KMS-11 (cell line): Measurements from ENCODE around the gene IDNK.
A peak's percentile ranks its signal among the peaks of the same experiment; 100 is the strongest.

ENCODE experiments used
- H2AFZ ChIP-seq: fragments of 200-600 bp; sonication (generic); 2 replicates; pipeline ENCODE4 v1.6.1; 2016; ENCODE audit warnings: antibody characterized with exemption, mixed run types, low read depth
- H3K27ac ChIP-seq: fragments of 200-600 bp; sonication (generic); 2 replicates; pipeline ENCODE4 v1.6.1; 2016; ENCODE audit warnings: mild to moderate bottlenecking, mixed run types
- H3K27me3 ChIP-seq: fragments of 200-600 bp; sonication (generic); 2 replicates; pipeline ENCODE4 v1.6.1; 2017; ENCODE audit warnings: mild to moderate bottlenecking, low read depth, mixed run types, moderate library complexity; ENCODE audit not compliant: insufficient read depth
- H3K36me3 ChIP-seq: fragments of 200-600 bp; sonication (generic); 2 replicates; pipeline ENCODE4 v1.6.1; 2017; ENCODE audit warnings: mild to moderate bottlenecking, mixed run types; ENCODE audit not compliant: insufficient read depth
- H3K4me1 ChIP-seq: fragments of 200-600 bp; sonication (generic); 2 replicates; pipeline ENCODE4 v1.6.1; 2016; ENCODE audit warnings: mild to moderate bottlenecking, low read depth, mixed run types; ENCODE audit not compliant: poor library complexity, severe bottlenecking
- H3K4me2 ChIP-seq: fragments of 200-600 bp; sonication (generic); 2 replicates; pipeline ENCODE4 v1.7.0; 2016; ENCODE audit warnings: mild to moderate bottlenecking, mixed run types
- H3K4me3 ChIP-seq: fragments of 200-600 bp; sonication (generic); IDR thresholded peaks from 2 replicates; pipeline ENCODE4 v1.6.1; 2017; ENCODE audit warnings: low read depth, low read length, mixed read lengths; ENCODE audit not compliant: insufficient read depth
- H3K79me2 ChIP-seq: fragments of 200-600 bp; sonication (generic); 2 replicates; pipeline ENCODE4 v1.6.1; 2016; ENCODE audit warnings: low read depth, mixed run types; ENCODE audit not compliant: insufficient read depth
- H3K9ac ChIP-seq: fragments of 200-600 bp; sonication (generic); 2 replicates; pipeline ENCODE4 v1.6.1; 2016; ENCODE audit warnings: mild to moderate bottlenecking, mixed run types
- H4K20me1 ChIP-seq: fragments of 200-600 bp; sonication (generic); 2 replicates; pipeline ENCODE4 v1.6.1; 2016; ENCODE audit warnings: mild to moderate bottlenecking, mixed run types; ENCODE audit not compliant: insufficient read depth
- TF ChIP-seq, protein P1 (sequence below): fragments of 200-600 bp; sonication (generic); conservative IDR thresholded peaks from 2 replicates; pipeline ENCODE4 v1.6.1; 2017; ENCODE audit warnings: low read depth, mild to moderate bottlenecking, antibody characterized with exemption, low read length, moderate library complexity, mixed read lengths

Gene IDNK

DNA sequence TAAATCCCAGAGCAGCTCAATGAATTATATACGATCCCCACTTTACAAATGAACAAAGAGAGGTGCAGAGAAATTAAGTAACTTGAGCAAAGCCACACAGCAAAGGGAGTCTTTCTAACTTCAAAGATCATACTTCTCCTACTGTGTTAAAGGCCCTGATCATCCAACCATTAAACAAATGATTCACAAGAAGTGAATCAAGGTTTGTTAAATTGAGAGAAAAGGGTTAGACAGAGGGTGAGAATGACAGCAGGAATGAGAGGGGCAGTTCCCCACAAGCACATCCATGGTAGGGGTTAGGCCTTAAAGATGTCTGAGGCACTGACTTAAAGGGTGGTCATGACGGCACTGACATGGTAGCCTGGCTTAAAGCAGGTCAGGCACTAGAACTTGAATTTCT, 10.7 kb downstream of the IDNK start:
- no peak overlapping the region for H3K4me2 ChIP-seq
- no peaks in the 10 kb centered on the region for H4K20me1 ChIP-seq
- no peaks in the 10 kb centered on the region for H3K27me3 ChIP-seq
- TF ChIP-seq, protein P1, sequence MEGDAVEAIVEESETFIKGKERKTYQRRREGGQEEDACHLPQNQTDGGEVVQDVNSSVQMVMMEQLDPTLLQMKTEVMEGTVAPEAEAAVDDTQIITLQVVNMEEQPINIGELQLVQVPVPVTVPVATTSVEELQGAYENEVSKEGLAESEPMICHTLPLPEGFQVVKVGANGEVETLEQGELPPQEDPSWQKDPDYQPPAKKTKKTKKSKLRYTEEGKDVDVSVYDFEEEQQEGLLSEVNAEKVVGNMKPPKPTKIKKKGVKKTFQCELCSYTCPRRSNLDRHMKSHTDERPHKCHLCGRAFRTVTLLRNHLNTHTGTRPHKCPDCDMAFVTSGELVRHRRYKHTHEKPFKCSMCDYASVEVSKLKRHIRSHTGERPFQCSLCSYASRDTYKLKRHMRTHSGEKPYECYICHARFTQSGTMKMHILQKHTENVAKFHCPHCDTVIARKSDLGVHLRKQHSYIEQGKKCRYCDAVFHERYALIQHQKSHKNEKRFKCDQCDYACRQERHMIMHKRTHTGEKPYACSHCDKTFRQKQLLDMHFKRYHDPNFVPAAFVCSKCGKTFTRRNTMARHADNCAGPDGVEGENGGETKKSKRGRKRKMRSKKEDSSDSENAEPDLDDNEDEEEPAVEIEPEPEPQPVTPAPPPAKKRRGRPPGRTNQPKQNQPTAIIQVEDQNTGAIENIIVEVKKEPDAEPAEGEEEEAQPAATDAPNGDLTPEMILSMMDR, result no peak
- H3K4me3 ChIP-seq, result no peak overlapping the region
- H3K4me1 ChIP-seq, result peaks cover 37% of the 10 kb centered on the region
- H3K27ac ChIP-seq, result no peak overlapping the region
- H3K36me3 ChIP-seq, result no peaks in the 10 kb centered on the region
- no peaks in the 10 kb centered on the region for H3K79me2 ChIP-seq
- no peak overlapping the region for H3K9ac ChIP-seq
- no peak overlapping the region for H2AFZ ChIP-seq

DNA sequence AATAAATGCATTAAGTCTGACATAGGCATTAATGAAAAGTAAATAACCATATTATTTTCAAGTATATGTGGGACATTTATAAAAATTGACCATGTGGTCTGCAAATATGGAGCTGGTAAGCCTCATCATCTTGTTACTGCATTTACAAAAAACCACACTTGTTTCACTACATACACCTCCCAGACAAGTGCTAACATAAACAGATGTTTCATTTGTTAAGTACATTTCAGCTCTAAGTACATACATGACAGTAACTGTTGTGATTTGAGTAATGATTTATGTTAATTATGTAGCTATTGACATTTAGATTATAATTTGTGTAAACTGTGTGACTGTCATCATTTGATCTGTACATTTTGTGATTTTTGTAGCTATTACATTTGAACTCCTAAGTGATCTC, 13.9 kb downstream of the IDNK start:
- Histone ChIP-seq H3K9ac (no peak overlapping the region), H3K4me3 (no peak overlapping the region), H3K79me2 (no peaks in the 10 kb centered on the region), H3K27ac (peak overlapping the region; percentile 2; the same call in 1 of the 2 replicates), H2AFZ (no peak overlapping the region), H3K4me2 (peak overlapping the region; percentile 46), H3K4me1 (peaks cover 24% of the 10 kb centered on the region), H3K27me3 (no peaks in the 10 kb centered on the region), H3K36me3 (no peaks in the 10 kb centered on the region), H4K20me1 (no peaks in the 10 kb centered on the region)
- TF ChIP-seq, protein P1, result no peak

- Histone ChIP-seq H3K27ac (peak overlapping the region; percentile 4; the same call in 1 of the 2 replicates), H3K27me3 (no peaks in the 10 kb centered on the region), H2AFZ (no peak overlapping the region), H4K20me1 (no peaks in the 10 kb centered on the region), H3K36me3 (no peaks in the 10 kb centered on the region), H3K4me3 (no peak overlapping the region), H3K79me2 (no peaks in the 10 kb centered on the region), H3K4me1 (peaks cover 24% of the 10 kb centered on the region), H3K9ac (no peak overlapping the region), H3K4me2 (peak overlapping the region; percentile 46)
- TF ChIP-seq, protein P1, result no peak
Measured at GRCh38 chr9:83637389-83637788, 14.4 kb downstream of the IDNK start.

GRCh38 chr9:83639266-83639665, 16.3 kb downstream of the IDNK start:
- no peaks in the 10 kb centered on the region for H3K36me3 ChIP-seq
- H3K27ac ChIP-seq, result no peak overlapping the region
- H2AFZ ChIP-seq, result no peak overlapping the region
- no peaks in the 10 kb centered on the region for H3K27me3 ChIP-seq
- H3K4me3 ChIP-seq, result no peak overlapping the region
- no peaks in the 10 kb centered on the region for H3K79me2 ChIP-seq
- no peak overlapping the region for H3K9ac ChIP-seq
- no peak overlapping the region for H3K4me2 ChIP-seq
- H4K20me1 ChIP-seq, result no peaks in the 10 kb centered on the region
- TF ChIP-seq, protein P1, result no peak
- H3K4me1 ChIP-seq, result peaks cover 24% of the 10 kb centered on the region

DNA sequence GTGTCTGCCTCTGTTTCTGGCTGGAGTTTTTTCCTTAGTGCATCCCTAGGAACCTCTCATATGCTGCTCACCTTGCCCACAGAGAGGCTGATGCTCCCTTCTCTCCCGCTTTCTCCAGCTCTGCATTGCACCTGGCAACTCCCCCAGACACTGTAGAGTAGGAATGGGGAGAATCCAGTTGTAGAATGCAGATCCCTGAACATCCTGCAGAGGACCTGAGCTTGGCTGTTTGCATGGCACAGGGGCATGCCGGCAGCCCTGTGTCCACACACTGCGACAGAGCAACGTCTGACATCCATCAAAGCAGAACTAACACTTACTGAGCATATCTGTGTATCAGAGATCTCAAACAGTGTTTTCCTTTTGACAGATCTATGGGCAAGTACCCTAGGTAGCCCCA, 19.9 kb downstream of the IDNK start:
- TF ChIP-seq, protein P1, result no peak
- Histone ChIP-seq H3K4me2 (no peak overlapping the region), H2AFZ (no peak overlapping the region), H3K4me1 (peaks cover 5% of the 10 kb centered on the region), H3K4me3 (no peak overlapping the region), H3K27ac (no peak overlapping the region), H4K20me1 (no peaks in the 10 kb centered on the region), H3K9ac (no peak overlapping the region), H3K27me3 (no peaks in the 10 kb centered on the region), H3K79me2 (no peaks in the 10 kb centered on the region), H3K36me3 (no peaks in the 10 kb centered on the region)
